Esophagus muscularis mucosa (tissue), 4 donors: ENCODE data around the gene ARAP3. TPM values are rescaled to one million over a fixed set of nuclear protein-coding genes. Genes with fewer than 3 reads are reported as not detected.
A peak's percentile ranks its signal among the peaks of the same experiment; 100 is the strongest.

Experiments used
- DNase-seq: peaks from one replicate; pipeline ENCODE4 v3.0.0-alpha.2; 2017; ENCODE audit errors: extremely low spot score
- H3K27ac ChIP-seq, 4 donors: fragments of 200-600 bp; sonication (generic); replicated peaks in 1 of 4; 1 replicate in 3 of 4; 2 replicates in 1 of 4; pipeline ENCODE4 v1.5.1; 2016 to 2019; ENCODE audit warnings: mild to moderate bottlenecking in 1 of 4
- H3K27me3 ChIP-seq, 4 donors: fragments of 200-600 bp; sonication (generic); one replicate each; pipeline versions ENCODE4 v1.5.1 to v1.6.0; 2016 to 2019
- H3K36me3 ChIP-seq, 4 donors: fragments of 200-600 bp; sonication (generic); one replicate each; pipeline ENCODE4 v1.5.1; 2016 to 2019
- H3K4me1 ChIP-seq, 4 donors: fragments of 200-600 bp; sonication (generic); one replicate each; pipeline ENCODE4 v1.5.1; 2016 to 2019
- H3K4me3 ChIP-seq, 4 donors: fragments of 200-600 bp; sonication (generic); 1 replicate in 2 of 4; 2 replicates in 2 of 4; pipeline ENCODE4 v1.5.1; 2016 to 2019; ENCODE audit warnings: mild to moderate bottlenecking in 4 of 4, moderate library complexity in 1 of 4
- H3K9me3 ChIP-seq, 4 donors: fragments of 200-600 bp; sonication (generic); 1 replicate in 3 of 4; 2 replicates in 1 of 4; pipeline ENCODE4 v1.5.1; 2016 to 2019
- EP300 ChIP-seq: sonication (generic); formaldehyde crosslinking; IDR thresholded peaks from one replicate; pipeline ENCODE4 v1.6.1; 2017; ENCODE audit warnings: antibody characterized with exemption
- POLR2A ChIP-seq: fragments of 450-650 bp; IDR thresholded peaks from one replicate; pipeline ENCODE4 v1.6.1; 2017; ENCODE audit warnings: antibody characterized with exemption, moderate library complexity, mild to moderate bottlenecking, low read depth
- POLR2AphosphoS5 ChIP-seq, 2 donors: sonication (generic); formaldehyde crosslinking; IDR thresholded peaks; one replicate each; pipeline ENCODE4 v1.6.1; 2017; ENCODE audit warnings: antibody characterized with exemption in 2 of 2
- WGBS: methylation state at CpG from one replicate; pipeline ENCODE4 v1.1.5; 2018; 5-methylcytosine and 5-hydroxymethylcytosine counted together
- intact Hi-C: fragments of 100-400 bp; cut with DNase I; formaldehyde crosslinking; loops from one replicate; pipeline ENCODE4 v1.15.1; 2023
- total RNA-seq, 4 donors: library from RNA; depleted of rRNA; stranded (reverse); fragments of >200 nt; gene quantifications; one replicate each; pipeline versions ENCODE4 v1.1.0 to v1.2.1, GENCODE V29; 2016
- TF ChIP-seq, protein P1 (sequence below), 3 experiments: fragments of 200-600 bp in 2 of 3; fragments of 450-650 bp in 1 of 3; sonication (generic) in 2 of 3; IDR thresholded peaks; one replicate each; pipeline ENCODE4 v1.5.1; 2017 to 2019; ENCODE audit warnings: antibody characterized with exemption in 3 of 3, mild to moderate bottlenecking in 2 of 3, moderate library complexity in 1 of 3

The ARAP3 gene
- total RNA-seq, 4 donors from 2014 or later = 4.1 to 9.2 (median 7.6) TPM

DNA sequence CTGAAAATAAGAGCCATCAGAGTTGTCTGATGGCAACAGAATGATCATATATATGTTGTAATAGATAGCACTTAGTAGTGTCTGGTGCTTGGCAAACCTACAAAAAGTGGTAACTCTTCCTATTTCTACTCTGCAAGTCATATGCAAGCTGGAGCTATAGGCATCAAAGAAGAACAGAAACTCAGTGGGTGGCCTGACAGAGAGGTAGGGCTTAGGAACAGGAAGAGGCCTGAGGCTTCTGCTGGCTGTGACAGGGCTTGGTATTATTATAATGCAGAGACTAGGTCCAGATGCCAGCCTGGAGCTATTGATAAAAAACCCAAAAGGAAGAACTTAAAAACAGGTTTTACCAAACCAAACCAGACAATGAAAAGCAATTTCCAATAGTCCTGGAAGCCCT is 58.8 kb downstream of the ARAP3 start:
- intact Hi-C loops = no loop called here
- Histone ChIP-seq H3K4me1 (peaks cover 3 to 10% (median 5%) of the 10 kb centered on the region in 4 donors), H3K27ac (no peak overlapping the region), H3K9me3 (no peaks in the 10 kb centered on the region), H3K27me3 (no peaks in the 10 kb centered on the region), H3K36me3 (peaks cover 41 to 80% (median 73%) of the 10 kb centered on the region in 4 donors), H3K4me3 (no peak overlapping the region)
- DNase-seq = no peak
- TF ChIP-seq POLR2A (no peak), POLR2AphosphoS5 (IDR thresholded peaks at IDR 0.05) (no peak), EP300 (no peak)
- TF ChIP-seq, protein P1, sequence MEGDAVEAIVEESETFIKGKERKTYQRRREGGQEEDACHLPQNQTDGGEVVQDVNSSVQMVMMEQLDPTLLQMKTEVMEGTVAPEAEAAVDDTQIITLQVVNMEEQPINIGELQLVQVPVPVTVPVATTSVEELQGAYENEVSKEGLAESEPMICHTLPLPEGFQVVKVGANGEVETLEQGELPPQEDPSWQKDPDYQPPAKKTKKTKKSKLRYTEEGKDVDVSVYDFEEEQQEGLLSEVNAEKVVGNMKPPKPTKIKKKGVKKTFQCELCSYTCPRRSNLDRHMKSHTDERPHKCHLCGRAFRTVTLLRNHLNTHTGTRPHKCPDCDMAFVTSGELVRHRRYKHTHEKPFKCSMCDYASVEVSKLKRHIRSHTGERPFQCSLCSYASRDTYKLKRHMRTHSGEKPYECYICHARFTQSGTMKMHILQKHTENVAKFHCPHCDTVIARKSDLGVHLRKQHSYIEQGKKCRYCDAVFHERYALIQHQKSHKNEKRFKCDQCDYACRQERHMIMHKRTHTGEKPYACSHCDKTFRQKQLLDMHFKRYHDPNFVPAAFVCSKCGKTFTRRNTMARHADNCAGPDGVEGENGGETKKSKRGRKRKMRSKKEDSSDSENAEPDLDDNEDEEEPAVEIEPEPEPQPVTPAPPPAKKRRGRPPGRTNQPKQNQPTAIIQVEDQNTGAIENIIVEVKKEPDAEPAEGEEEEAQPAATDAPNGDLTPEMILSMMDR (IDR thresholded peaks at IDR 0.05) = no peak

DNA sequence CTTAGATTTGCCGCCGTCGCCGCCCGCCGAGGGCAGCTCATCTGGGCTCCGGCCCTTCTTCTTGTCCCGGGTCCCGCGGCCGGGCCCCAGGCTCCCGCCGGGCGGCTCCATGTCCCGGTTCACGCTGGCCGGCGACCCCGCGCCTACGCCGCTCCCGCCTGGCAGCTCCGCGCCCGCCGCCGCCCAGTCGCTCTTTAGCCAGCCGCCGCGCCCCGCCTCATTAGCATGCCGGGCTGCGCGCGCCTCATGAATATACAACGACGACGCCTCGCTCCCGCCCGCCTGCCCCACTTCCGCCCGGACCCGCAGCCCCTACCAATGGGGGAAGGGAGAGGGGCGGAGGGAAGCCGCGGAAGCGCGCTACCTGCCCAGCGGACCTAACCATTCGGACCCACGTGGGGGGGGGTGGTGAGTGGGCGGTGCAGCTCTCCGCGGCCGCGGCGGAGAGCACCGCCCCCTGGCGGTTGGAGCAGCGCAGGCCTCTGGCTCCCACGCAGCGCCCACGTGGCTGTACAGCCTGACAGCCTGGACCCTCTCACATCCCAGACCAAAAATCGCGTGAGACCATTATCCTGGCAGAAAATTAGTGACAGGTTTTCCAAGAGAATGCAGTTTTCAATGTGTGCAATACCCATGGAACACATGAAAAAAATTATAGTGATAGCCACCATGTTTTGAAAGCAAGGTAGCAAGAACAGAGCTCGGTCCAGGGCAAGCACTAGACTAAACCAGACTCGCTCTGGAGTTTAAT is 63.1 kb downstream of the ARAP3 start, which contains the start of gene DIAPH1:
Gene DIAPH1, minus strand, starts transcription at position 197 of the 751 bp plus-strand sequence. Its CDS starts 86 bp downstream, at position 111.
- Histone ChIP-seq H3K27ac (peak within 1 kb of the TSS; percentile 83 to 93 (median 91)), H3K36me3 (peaks cover 10 to 40% (median 35%) of the 10 kb centered on the region in 4 donors), H3K27me3 (no peaks in the 10 kb centered on the region), H3K4me3 (peak within 1 kb of the TSS; percentile 75 to 93 (median 88)), H3K4me1 (peaks cover 24 to 36% (median 30%) of the 10 kb centered on the region in 4 donors), H3K9me3 (no peaks in the 10 kb centered on the region)
- peak; percentile 99 for DNase-seq
- TF ChIP-seq POLR2AphosphoS5 (IDR thresholded peaks at IDR 0.05) = peak; percentile 89 to 92
- TF ChIP-seq POLR2A = peak; percentile 80
- no peak for TF ChIP-seq EP300
- TF ChIP-seq, protein P1 (IDR thresholded peaks at IDR 0.05) = peak; percentile 99 to 100 (median 100)
- intact Hi-C loops = loop anchor here (1.0 kb wide), 1 partner anchor 27 kb away; no protein-coding TSS in a partner anchor
- WGBS = 15% methylated on average over 4 of the region's 70 CpGs

DNA sequence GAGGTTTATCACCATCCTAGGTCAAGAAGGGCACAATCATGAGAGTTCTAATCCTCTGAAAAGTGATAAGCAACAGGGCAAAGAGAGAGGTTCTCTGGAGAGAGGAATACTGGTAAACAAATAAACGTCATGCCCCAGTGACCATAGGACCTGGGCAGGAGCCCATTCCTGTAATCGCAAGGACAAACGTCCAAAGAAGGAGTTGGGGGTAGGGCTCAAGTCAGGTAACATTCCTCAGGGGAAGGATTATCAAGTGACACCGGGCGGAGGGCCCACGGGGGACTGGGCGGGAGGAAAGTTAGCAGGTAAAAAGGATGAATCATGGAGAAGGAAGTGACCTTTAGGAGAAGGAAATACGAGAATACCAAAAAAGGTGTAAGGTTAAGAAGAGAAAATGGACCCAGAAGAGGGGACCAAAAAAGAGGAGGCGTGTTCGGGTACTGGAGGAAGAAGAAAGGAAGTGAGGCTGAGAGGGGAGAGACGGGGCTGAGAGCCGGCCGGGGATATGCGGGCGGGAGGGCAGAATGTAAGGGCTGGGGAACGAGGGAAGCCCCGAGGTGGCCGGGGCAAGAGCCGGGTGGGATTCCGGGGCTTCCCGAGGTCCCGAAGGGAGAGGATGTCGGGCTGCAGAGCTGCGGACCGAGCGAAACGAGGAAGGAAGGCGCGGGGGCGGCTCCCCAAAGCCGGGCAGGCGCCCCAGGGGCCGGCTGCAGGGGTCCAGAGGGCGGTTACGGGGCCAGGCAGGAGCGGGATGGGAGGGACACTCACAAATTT is 63.8 kb downstream of the ARAP3 start:
- Histone ChIP-seq H3K27ac (peak overlapping the region; percentile 83 to 93 (median 91)), H3K4me3 (peak overlapping the region; percentile 75 to 93 (median 88)), H3K27me3 (no peaks in the 10 kb centered on the region), H3K9me3 (no peaks in the 10 kb centered on the region), H3K36me3 (peaks cover 10 to 32% (median 28%) of the 10 kb centered on the region in 4 donors), H3K4me1 (peaks cover 24 to 36% (median 31%) of the 10 kb centered on the region in 4 donors)
- TF ChIP-seq EP300 (no peak), POLR2AphosphoS5 (IDR thresholded peaks at IDR 0.05) (no peak), POLR2A (no peak)
- TF ChIP-seq, protein P1 (IDR thresholded peaks at IDR 0.05) = no peak
- WGBS = under 1% methylated on average over 32 of the region's 36 CpGs
- intact Hi-C loops = no loop called here
- DNase-seq = no peak

DNA sequence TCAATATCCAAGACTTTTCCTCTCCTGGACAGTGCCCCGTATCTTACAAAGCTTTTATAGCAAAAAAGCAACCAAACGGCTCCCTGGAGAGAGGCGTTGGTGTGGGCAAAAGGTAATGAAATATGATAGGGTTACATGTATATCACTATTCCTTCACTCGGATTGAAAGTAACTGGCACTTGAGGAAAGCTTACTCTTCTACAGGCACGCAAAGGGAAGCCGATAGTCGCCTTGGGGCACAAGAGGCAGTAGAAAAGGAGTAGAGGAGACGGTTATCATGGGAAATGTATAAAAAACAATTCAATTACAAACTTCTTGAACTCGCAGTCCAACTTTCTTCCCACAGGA is 64.4 kb downstream of the ARAP3 start:
- Histone ChIP-seq H3K27me3 (no peaks in the 10 kb centered on the region), H3K4me1 (peaks cover 27 to 36% (median 31%) of the 10 kb centered on the region in 4 donors), H3K27ac (peak overlapping the region; percentile 83 to 93 (median 91)), H3K36me3 (peaks cover 10 to 26% (median 22%) of the 10 kb centered on the region in 4 donors), H3K9me3 (no peaks in the 10 kb centered on the region), H3K4me3 (peak overlapping the region; percentile 75 to 93 (median 88))
- TF ChIP-seq, protein P1 (IDR thresholded peaks at IDR 0.05) = no peak
- TF ChIP-seq POLR2A (no peak), POLR2AphosphoS5 (IDR thresholded peaks at IDR 0.05) (no peak), EP300 (no peak)
- 22% methylated on average over 9 of the region's 9 CpGs for WGBS
- intact Hi-C loops = no loop called here
- no peak for DNase-seq
